CD14-positive monocyte (primary cell): ENCODE results near the gene CLCNKA. TPM values are rescaled to one million over a fixed set of nuclear protein-coding genes. Genes with fewer than 3 reads are reported as not detected.

Experiments
- DNase-seq, 3 donors: peaks; one replicate each; pipeline ENCODE4 v3.0.0-alpha.2; 2011 to 2022
- H2AFZ ChIP-seq: 2 replicates; pipeline ENCODE4 v1.6.0; 2012; ENCODE audit warnings: mild to moderate bottlenecking, low read depth, low read length, inconsistent platforms; ENCODE audit not compliant: insufficient read depth, poor library complexity, severe bottlenecking
- H3K27ac ChIP-seq, 2 donors: 1 replicate in 1 of 2; 2 replicates in 1 of 2; pipeline ENCODE4 v1.5.1; 2012 to 2013; ENCODE audit warnings: low read length in 2 of 2, control low read depth in 1 of 2, inconsistent platforms in 1 of 2, low read depth in 1 of 2, mild to moderate bottlenecking in 1 of 2
- H3K27me3 ChIP-seq, 2 donors: one replicate each; pipeline versions ENCODE4 v1.6.0 to v1.6.1; 2011 to 2013; ENCODE audit warnings: low read length in 2 of 2; ENCODE audit not compliant: control insufficient read depth in 2 of 2, insufficient read depth in 2 of 2
- H3K36me3 ChIP-seq, 2 donors: replicated peaks in 1 of 2; 1 replicate in 1 of 2; 2 replicates in 1 of 2; pipeline versions ENCODE4 v1.5.1 to v1.6.1; 2012 to 2013; ENCODE audit warnings: low read length in 2 of 2, control low read depth in 1 of 2, inconsistent platforms in 1 of 2, mild to moderate bottlenecking in 1 of 2; ENCODE audit not compliant: insufficient read depth in 2 of 2, control insufficient read depth in 1 of 2
- H3K4me1 ChIP-seq, 2 donors: 1 replicate in 1 of 2; 2 replicates in 1 of 2; pipeline versions ENCODE4 v1.5.1 to v1.6.1; 2012 to 2013; ENCODE audit warnings: low read length in 2 of 2, control low read depth in 1 of 2, inconsistent platforms in 1 of 2, mild to moderate bottlenecking in 1 of 2, moderate library complexity in 1 of 2; ENCODE audit not compliant: insufficient read depth in 2 of 2, control insufficient read depth in 1 of 2
- H3K4me2 ChIP-seq: replicated peaks from 2 replicates; pipeline ENCODE3; 2012; ENCODE audit warnings: low read length, moderate library complexity, mild to moderate bottlenecking; ENCODE audit not compliant: poor library complexity, severe bottlenecking; ENCODE audit errors: extremely low read depth
- H3K4me3 ChIP-seq, 3 experiments: fragments of 200-600 bp in 1 of 3; sonication (generic) in 1 of 3; replicated peaks in 1 of 3; 1 replicate in 2 of 3; 2 replicates in 1 of 3; pipeline ENCODE4 v1.5.1; 2011 to 2013; ENCODE audit warnings: low read length in 3 of 3, mild to moderate bottlenecking in 3 of 3, control low read depth in 2 of 3, low read depth in 2 of 3, inconsistent platforms in 1 of 3, moderate library complexity in 1 of 3
- H3K79me2 ChIP-seq: 2 replicates; pipeline ENCODE4 v1.6.0; 2012; ENCODE audit warnings: mild to moderate bottlenecking, control low read depth, inconsistent platforms, low read length, moderate library complexity; ENCODE audit not compliant: insufficient read depth
- H3K9ac ChIP-seq: 2 replicates; pipeline ENCODE4 v1.6.0; 2017; ENCODE audit warnings: low read length, mild to moderate bottlenecking; ENCODE audit not compliant: insufficient read depth, poor library complexity, severe bottlenecking
- H3K9me3 ChIP-seq, 2 donors: replicated peaks in 1 of 2; 1 replicate in 1 of 2; 2 replicates in 1 of 2; pipeline versions ENCODE4 v1.5.1 to v1.6.1; 2012 to 2013; ENCODE audit warnings: low read length in 2 of 2, control low read depth in 1 of 2; ENCODE audit not compliant: control insufficient read depth in 1 of 2, insufficient read depth in 1 of 2
- H4K20me1 ChIP-seq: 2 replicates; pipeline ENCODE4 v1.6.0; 2012; ENCODE audit warnings: mild to moderate bottlenecking, low read length, control low read depth, moderate library complexity; ENCODE audit not compliant: insufficient read depth
- H3K27ac Mint-ChIP-seq, 7 donors: one replicate each; pipeline ENCODE4 v1.8.0; 2020; ENCODE audit warnings: mild to moderate bottlenecking in 7 of 7, mixed read lengths in 7 of 7, moderate library complexity in 6 of 7, inconsistent platforms in 2 of 7
- H3K27me3 Mint-ChIP-seq, 3 donors: one replicate each; pipeline ENCODE4 v1.8.0; 2021 to 2022; ENCODE audit warnings: low read depth in 3 of 3, mild to moderate bottlenecking in 3 of 3, mixed read lengths in 3 of 3, moderate library complexity in 3 of 3, inconsistent platforms in 1 of 3
- H3K36me3 Mint-ChIP-seq, 2 donors: one replicate each; pipeline ENCODE4 v1.8.0; 2020; ENCODE audit warnings: mixed read lengths in 2 of 2, inconsistent platforms in 1 of 2, mild to moderate bottlenecking in 1 of 2
- H3K4me1 Mint-ChIP-seq: one replicate; pipeline ENCODE4 v1.8.0; 2020; ENCODE audit warnings: mild to moderate bottlenecking, mixed read lengths
- H3K4me3 Mint-ChIP-seq, 2 donors: one replicate each; pipeline ENCODE4 v1.8.0; 2020; ENCODE audit warnings: mild to moderate bottlenecking in 2 of 2, mixed read lengths in 2 of 2, moderate library complexity in 1 of 2
- H3K9me3 Mint-ChIP-seq, 7 donors: one replicate each; pipeline ENCODE4 v1.8.0; 2020 to 2022; ENCODE audit warnings: mixed read lengths in 7 of 7, mild to moderate bottlenecking in 6 of 7, moderate library complexity in 6 of 7, inconsistent platforms in 2 of 7
- CTCF ChIP-seq: fragments of 200-600 bp; IDR thresholded peaks from one replicate; pipeline ENCODE4 v1.8.0; 2022; ENCODE audit warnings: antibody characterized with exemption, mild to moderate bottlenecking
- WGBS: methylation state at CpG from one replicate; pipeline ENCODE4 v1.1.5; 2013; ENCODE audit warnings: missing lambda C conversion rate; ENCODE audit not compliant: insufficient coverage; 5-methylcytosine and 5-hydroxymethylcytosine counted together
- intact Hi-C, 2 donors: fragments of 100-400 bp; cut with micrococcal nuclease; formaldehyde crosslinking; loops; one replicate each; pipeline versions ENCODE4 v1.15.0 to v1.15.1; 2023
- polyA plus RNA-seq, 3 donors: library from polyadenylated mRNA; depleted of rRNA in 1 of 3; unstranded in 2 of 3; stranded (reverse) in 1 of 3; fragments of 300-500 nt in 2 of 3; fragments of >200 nt in 1 of 3; fragmentation: Illumina TruSeq in 2 of 3; gene quantifications; 1 replicate in 2 of 3; 2 replicates in 1 of 3; pipeline ENCODE4 v1.2.3, GENCODE V29; 2012 to 2021

Gene CLCNKA
- polyA plus RNA-seq, 3 donors, result 0.07 TPM; not detected in 2

- intact Hi-C loops, result loop anchor here (1.0 to 5.0 kb wide), 4 partner anchors 52 to 202 kb away; no protein-coding TSS in a partner anchor
- H3K9me3 ChIP-seq, result no peaks in the 10 kb centered on the region
- no peak overlapping the region for H3K27ac ChIP-seq
- peak; percentile 86 for TF ChIP-seq CTCF
- DNase-seq, result peak; percentile 46 to 65 (median 51)
- H3K36me3 ChIP-seq, result no peaks in the 10 kb centered on the region
- Mint-ChIP-seq H3K4me3 (no peak overlapping the region), H3K27ac (no peak overlapping the region), H3K4me1 (no peaks in the 10 kb centered on the region), H3K27me3 (peaks cover 0 to 5% (median 0%) of the 10 kb centered on the region in 3 donors), H3K9me3 (no peaks in the 10 kb centered on the region), H3K36me3 (no peaks in the 10 kb centered on the region)
- no peaks in the 10 kb centered on the region for H4K20me1 ChIP-seq
- no peak overlapping the region for H3K9ac ChIP-seq
- H3K27me3 ChIP-seq, result no peaks in the 10 kb centered on the region
- no peak overlapping the region for H3K4me3 ChIP-seq
- no peak overlapping the region for H2AFZ ChIP-seq
- no peaks in the 10 kb centered on the region for H3K79me2 ChIP-seq
- no peaks in the 10 kb centered on the region for H3K4me1 ChIP-seq
- no peak overlapping the region for H3K4me2 ChIP-seq
- WGBS, result 74% methylated on average over 5 of the region's 11 CpGs
Observed at GRCh38 chr1:15994590-15995351, 27.1 kb upstream of the CLCNKA start.

- no peak overlapping the region for H3K27ac ChIP-seq
- no peaks in the 10 kb centered on the region for H3K9me3 Mint-ChIP-seq
- H3K27me3 ChIP-seq, result no peaks in the 10 kb centered on the region
- H2AFZ ChIP-seq, result no peak overlapping the region
- H3K4me3 Mint-ChIP-seq, result no peak overlapping the region
- H3K36me3 Mint-ChIP-seq, result no peaks in the 10 kb centered on the region
- peaks cover 0 to 2% (median 1%) of the 10 kb centered on the region in 3 donors for H3K27me3 Mint-ChIP-seq
- H3K4me2 ChIP-seq, result no peak overlapping the region
- H3K79me2 ChIP-seq, result no peaks in the 10 kb centered on the region
- H4K20me1 ChIP-seq, result no peaks in the 10 kb centered on the region
- H3K36me3 ChIP-seq, result no peaks in the 10 kb centered on the region
- no peaks in the 10 kb centered on the region for H3K4me1 ChIP-seq
- DNase-seq, result no peak
- no peak for TF ChIP-seq CTCF
- intact Hi-C loops, result no loop called here
- H3K27ac Mint-ChIP-seq, result no peak overlapping the region
- H3K4me1 Mint-ChIP-seq, result no peaks in the 10 kb centered on the region
- H3K9ac ChIP-seq, result no peak overlapping the region
- no peaks in the 10 kb centered on the region for H3K9me3 ChIP-seq
- 89% methylated on average over 6 of the region's 9 CpGs for WGBS
- H3K4me3 ChIP-seq, result no peak overlapping the region
Observed at GRCh38 chr1:15997076-15997585, 24.7 kb upstream of the CLCNKA start.
